Measurements from ENCODE around the gene OR7A17.

The OR7A17 gene

DNA sequence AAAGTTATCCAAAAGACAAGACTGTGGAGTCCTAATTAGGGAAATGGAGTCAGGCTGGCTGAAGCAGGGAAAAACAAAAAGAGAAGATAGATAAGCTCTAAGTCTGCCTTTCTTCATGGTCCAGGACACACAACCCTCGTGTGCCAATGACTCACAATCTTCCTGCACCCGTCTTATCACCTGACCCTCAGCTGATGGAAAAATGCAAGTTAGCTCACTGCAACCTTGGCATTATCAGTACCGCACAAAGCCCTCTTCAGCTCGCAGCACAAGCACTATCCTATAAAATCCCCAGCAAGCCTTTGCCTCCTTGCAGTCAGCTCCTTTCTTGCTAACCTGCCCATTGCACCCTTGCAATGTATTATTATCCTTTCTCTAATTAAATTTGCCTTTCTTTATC is 55.2 kb downstream of the OR7A17 start:
- H3K27me3 Mint-ChIP-seq, result peaks cover 31% of the 10 kb centered on the region
- ATAC-seq (no peak), DNase-seq (no peak)
- H3K27ac Mint-ChIP-seq, result no peak overlapping the region
- H3K4me1 Mint-ChIP-seq, result no peaks in the 10 kb centered on the region
- H3K9me3 Mint-ChIP-seq, result no peaks in the 10 kb centered on the region
- H3K4me3 Mint-ChIP-seq, result no peak overlapping the region
